Osteoblast (primary cell): ENCODE measurements around the gene ACADM. TPM values are rescaled to one million over a fixed set of nuclear protein-coding genes. Genes with fewer than 3 reads are reported as not detected.

Experiments
- DNase-seq: peaks from one replicate; pipeline ENCODE4 v3.0.0; 2011; ENCODE audit warnings: low spot score, mixed read lengths; ENCODE audit not compliant: insufficient read length; ENCODE audit errors: missing footprints
- H2AFZ ChIP-seq: 2 replicates; pipeline ENCODE4 v1.6.0; 2011; ENCODE audit warnings: mild to moderate bottlenecking, low read length
- H3K27ac ChIP-seq: 2 replicates; pipeline ENCODE4 v1.5.1; 2011; ENCODE audit warnings: mild to moderate bottlenecking, low read depth, low read length, moderate library complexity
- H3K27me3 ChIP-seq: 2 replicates; pipeline ENCODE4 v1.6.0; 2012; ENCODE audit warnings: mild to moderate bottlenecking, control low read depth, inconsistent platforms, low read length, moderate library complexity; ENCODE audit not compliant: insufficient read depth
- H3K36me3 ChIP-seq: 2 replicates; pipeline ENCODE4 v1.5.1; 2011; ENCODE audit warnings: mild to moderate bottlenecking, low read length, control low read depth, moderate library complexity; ENCODE audit not compliant: insufficient read depth
- H3K4me1 ChIP-seq: 2 replicates; pipeline ENCODE4 v1.5.1; 2011; ENCODE audit warnings: mild to moderate bottlenecking, low read length, control low read depth, moderate library complexity; ENCODE audit not compliant: insufficient read depth
- H3K4me2 ChIP-seq: 2 replicates; pipeline ENCODE4 v1.6.0; 2011; ENCODE audit warnings: mild to moderate bottlenecking, low read length; ENCODE audit not compliant: insufficient read depth
- H3K4me3 ChIP-seq: fragments of 200-600 bp; sonication (generic); 3 replicates; pipeline ENCODE4 v1.5.1; 2012; ENCODE audit warnings: mild to moderate bottlenecking, low read length, inconsistent platforms; ENCODE audit not compliant: insufficient read depth
- H3K79me2 ChIP-seq: 2 replicates; pipeline ENCODE4 v1.6.0; 2012; ENCODE audit warnings: mild to moderate bottlenecking, low read length, control low read depth, inconsistent platforms; ENCODE audit not compliant: insufficient read depth
- H3K9me3 ChIP-seq: 2 replicates; pipeline ENCODE4 v1.5.1; 2011; ENCODE audit warnings: low read depth, low read length, control low read depth
- H4K20me1 ChIP-seq: 2 replicates; pipeline ENCODE4 v1.6.0; 2012; ENCODE audit warnings: mild to moderate bottlenecking, low read length, control low read depth; ENCODE audit not compliant: insufficient read depth
- CTCF ChIP-seq: IDR thresholded peaks from 2 replicates; pipeline ENCODE4 v1.5.1; 2011; ENCODE audit warnings: mild to moderate bottlenecking, low read depth, low read length, moderate library complexity; ENCODE audit errors: extremely low read depth
- total RNA-seq: library from RNA; depleted of rRNA; stranded (reverse); fragments of >200 nt; gene quantifications from 2 replicates; pipeline ENCODE4 v1.2.3, GENCODE V29; 2012

The ACADM gene
- total RNA-seq, 1 donor: 33.7 TPM

- TF ChIP-seq CTCF: no peak
- Histone ChIP-seq H3K4me2 (peak overlapping the region; percentile 86), H3K4me3 (no peak overlapping the region), H3K27me3 (no peaks in the 10 kb centered on the region), H3K4me1 (peaks cover 35% of the 10 kb centered on the region), H2AFZ (no peak overlapping the region), H4K20me1 (peaks cover 77% of the 10 kb centered on the region), H3K36me3 (peaks cover 82% of the 10 kb centered on the region), H3K79me2 (peaks cover 43% of the 10 kb centered on the region), H3K27ac (peak overlapping the region; percentile 21), H3K9me3 (no peaks in the 10 kb centered on the region)
- DNase-seq: peak; percentile 66
Measured at GRCh38 chr1:75791022-75791421, 66.5 kb downstream of the ACADM start.

GRCh38 chr1:75792091-75792490 lies 67.6 kb downstream of the ACADM start:
- Histone ChIP-seq H3K4me3 (no peak overlapping the region), H3K9me3 (no peaks in the 10 kb centered on the region), H3K27ac (no peak overlapping the region), H3K27me3 (no peaks in the 10 kb centered on the region), H4K20me1 (peaks cover 77% of the 10 kb centered on the region), H3K4me1 (peaks cover 35% of the 10 kb centered on the region), H3K36me3 (peaks cover 87% of the 10 kb centered on the region), H2AFZ (no peak overlapping the region), H3K79me2 (peaks cover 32% of the 10 kb centered on the region), H3K4me2 (no peak overlapping the region)
- no peak for TF ChIP-seq CTCF
- no peak for DNase-seq

GRCh38 chr1:75794382-75794781 lies 69.9 kb downstream of the ACADM start:
- Histone ChIP-seq H3K79me2 (peaks cover 9% of the 10 kb centered on the region), H3K4me1 (peaks cover 14% of the 10 kb centered on the region), H3K27ac (no peak overlapping the region), H2AFZ (no peak overlapping the region), H3K4me3 (no peak overlapping the region), H3K36me3 (peaks cover 75% of the 10 kb centered on the region), H3K9me3 (no peaks in the 10 kb centered on the region), H3K4me2 (no peak overlapping the region), H4K20me1 (peaks cover 54% of the 10 kb centered on the region), H3K27me3 (no peaks in the 10 kb centered on the region)
- no peak for DNase-seq
- no peak for TF ChIP-seq CTCF

- Histone ChIP-seq H4K20me1 (peaks cover 41% of the 10 kb centered on the region), H3K27me3 (no peaks in the 10 kb centered on the region), H3K4me2 (no peak overlapping the region), H2AFZ (no peak overlapping the region), H3K4me1 (peaks cover under 1% of the 10 kb centered on the region), H3K36me3 (peaks cover 62% of the 10 kb centered on the region), H3K27ac (no peak overlapping the region), H3K79me2 (no peaks in the 10 kb centered on the region), H3K4me3 (no peak overlapping the region), H3K9me3 (no peaks in the 10 kb centered on the region)
- no peak for DNase-seq
- no peak for TF ChIP-seq CTCF
Measured at GRCh38 chr1:75795703-75796193, 71.2 kb downstream of the ACADM start.
